Stimulated activated CD8-positive, alpha-beta memory T cell treated with anti-CD3 and anti-CD28 coated beads, Interleukin-12 subunit alpha, Interleukin-12 subunit beta, amount 100 ng/mL, for 1 hour (primary cell): ENCODE results near the gene DMKN.
"Not testable (repeated sequence)": the region's sequence is repeated elsewhere in the genome, so short reads cannot be mapped to it uniquely, and the experiment has no call there.

Experiments used
- DNase-seq: peaks from one replicate; pipeline ENCODE4 v3.0.0-alpha.2; 2020; ENCODE audit warnings: low read depth

The DMKN gene

GRCh38 chr19:35497406-35497805, 16.0 kb downstream of the DMKN start:
- DNase-seq = no peak

- peak; percentile 49 for DNase-seq
Measured at GRCh38 chr19:35495107-35496064, 18.1 kb downstream of the DMKN start.

- DNase-seq = no peak
Measured at GRCh38 chr19:35493971-35494370, 19.5 kb downstream of the DMKN start.

GRCh38 chr19:35491836-35492360, 21.6 kb downstream of the DMKN start:
- DNase-seq = no peak

DNA sequence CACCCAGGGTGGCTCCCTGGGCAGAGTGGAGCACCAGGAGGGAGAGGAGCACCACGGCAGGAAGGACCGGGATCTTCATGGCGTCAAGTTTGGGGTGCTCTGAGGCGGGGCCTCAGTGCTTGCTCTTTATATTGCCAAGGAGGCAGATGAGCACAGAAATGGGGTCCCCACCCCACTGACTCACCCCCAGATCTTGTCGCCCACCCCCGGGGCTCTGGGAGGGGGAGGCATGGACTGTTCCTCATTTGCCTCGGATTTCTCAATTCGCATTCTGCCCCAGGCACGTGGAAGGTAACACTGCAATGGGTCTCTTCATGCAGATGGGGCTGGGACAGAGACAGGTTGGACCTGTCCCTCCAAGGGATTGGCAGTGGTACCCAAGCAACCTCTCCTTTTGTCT, 23.1 kb downstream of the DMKN start, which contains the start of gene KRTDAP:
Gene KRTDAP, minus strand, starts transcription at position 101 of the 400 bp plus-strand sequence. Its CDS starts 22 bp downstream, at position 79.
- DNase-seq = no peak

- no peak for DNase-seq
Measured at GRCh38 chr19:35488677-35489076, 24.8 kb downstream of the DMKN start.

DNA sequence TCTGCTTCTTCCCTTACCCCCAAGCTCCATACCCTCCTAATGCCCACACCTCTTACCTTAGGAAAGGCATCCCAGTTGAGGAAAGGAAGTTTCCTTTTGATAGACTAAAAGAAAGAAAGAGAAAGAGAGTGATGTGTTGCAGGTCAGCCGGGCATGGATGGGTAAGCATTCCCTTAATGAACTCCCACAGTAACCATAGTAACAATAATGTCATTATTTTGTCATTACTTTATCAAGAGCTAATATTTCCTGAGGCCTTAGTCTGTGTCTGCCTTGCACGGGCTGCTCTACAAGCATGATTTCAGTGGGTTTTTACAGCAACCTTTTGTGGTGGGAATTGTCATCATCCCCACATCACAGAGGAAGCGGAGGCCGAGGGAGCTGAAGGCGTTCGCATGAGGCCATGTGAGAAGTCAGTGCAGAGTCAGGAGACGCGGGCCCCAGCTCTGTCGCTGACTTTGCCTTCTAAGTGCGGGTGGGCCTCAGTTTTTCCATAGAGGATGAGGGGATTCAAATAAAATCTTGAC, 25.7 kb downstream of the DMKN start:
- DNase-seq = no peak

DNA sequence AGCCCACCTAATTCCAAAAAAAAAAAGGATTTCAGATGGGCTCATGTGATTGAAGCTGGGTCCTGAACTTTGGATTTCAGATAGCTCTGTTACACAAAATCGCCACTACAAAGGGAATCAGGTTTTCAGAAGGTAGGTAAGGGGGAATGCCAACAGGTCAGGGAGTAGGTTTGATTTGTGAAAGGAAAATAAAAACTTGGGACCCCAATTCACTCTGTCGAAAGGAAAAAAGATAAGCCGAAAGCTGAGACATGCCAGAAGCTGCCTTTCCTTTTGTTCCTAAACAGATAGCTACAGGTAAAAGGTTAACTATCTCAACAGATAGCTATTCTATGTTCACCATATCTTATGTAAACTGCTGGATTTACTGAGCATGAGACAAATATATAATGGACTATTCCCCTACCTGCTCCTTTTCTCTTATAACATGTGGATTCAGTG, 27.2 kb downstream of the DMKN start:
- DNase-seq = no peak

DNA sequence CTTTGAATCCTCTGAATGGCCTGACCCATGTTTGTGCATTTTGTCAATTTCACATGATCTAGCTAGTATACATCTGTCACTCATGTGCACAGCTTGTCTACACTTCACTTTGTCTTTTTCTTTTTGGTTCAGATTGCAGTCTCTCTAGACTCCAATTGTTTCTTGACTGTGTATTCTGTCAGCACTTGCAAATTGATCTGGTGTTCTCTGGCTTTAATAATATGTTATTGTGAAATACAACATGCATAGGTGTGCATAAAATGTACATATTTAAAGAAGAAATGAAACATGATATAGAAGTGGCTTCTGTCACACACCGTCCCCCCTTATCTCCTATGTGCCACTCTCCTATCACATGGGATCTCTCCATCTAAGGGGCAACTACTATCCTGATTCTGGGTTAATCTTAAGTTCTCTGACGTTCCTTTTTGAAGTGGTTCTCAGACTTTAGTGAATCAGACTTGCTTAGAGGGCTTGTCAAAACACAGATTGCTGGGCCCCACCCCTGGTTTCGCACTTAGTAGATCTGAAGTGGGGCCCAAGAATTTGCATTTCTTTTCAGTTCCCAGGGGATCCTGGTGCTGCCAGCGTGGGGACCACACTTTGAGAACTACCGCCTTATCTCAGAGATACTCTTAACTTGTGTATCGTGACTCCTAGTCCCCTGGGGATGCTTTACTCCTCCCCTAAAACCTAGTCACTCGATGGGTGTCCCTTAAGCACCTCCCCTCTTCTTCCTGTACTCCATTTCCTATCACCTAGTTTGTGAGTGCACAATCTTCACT, 29.0 kb downstream of the DMKN start:
- DNase-seq = no peak

- no peak for DNase-seq
Measured at GRCh38 chr19:35483089-35483488, 30.4 kb downstream of the DMKN start.

GRCh38 chr19:35478794-35479677, 34.4 kb downstream of the DMKN start:
- DNase-seq = no peak

- DNase-seq = no peak
Measured at GRCh38 chr19:35476149-35476548, 37.3 kb downstream of the DMKN start.

DNA sequence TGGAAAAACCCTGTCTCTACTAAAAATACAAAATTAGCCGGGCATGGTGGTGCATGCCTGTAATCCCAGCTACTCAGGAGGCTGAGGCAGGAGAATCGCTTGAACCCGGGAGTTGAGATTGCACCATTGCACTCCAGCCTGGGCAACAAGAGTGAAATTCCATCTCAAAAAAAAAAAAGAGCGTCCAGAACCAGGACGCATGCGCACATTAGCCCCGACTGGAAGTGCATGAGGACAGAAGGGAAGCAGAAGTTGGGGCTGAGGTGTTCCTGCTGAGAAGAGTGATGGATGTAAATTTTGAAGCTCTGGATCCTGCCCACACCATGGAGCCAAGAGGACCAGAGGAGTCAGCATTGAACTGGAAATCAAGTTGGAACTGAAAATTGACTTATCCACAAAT, 38.9 kb downstream of the DMKN start:
- not testable (repeated sequence) for DNase-seq

DNA sequence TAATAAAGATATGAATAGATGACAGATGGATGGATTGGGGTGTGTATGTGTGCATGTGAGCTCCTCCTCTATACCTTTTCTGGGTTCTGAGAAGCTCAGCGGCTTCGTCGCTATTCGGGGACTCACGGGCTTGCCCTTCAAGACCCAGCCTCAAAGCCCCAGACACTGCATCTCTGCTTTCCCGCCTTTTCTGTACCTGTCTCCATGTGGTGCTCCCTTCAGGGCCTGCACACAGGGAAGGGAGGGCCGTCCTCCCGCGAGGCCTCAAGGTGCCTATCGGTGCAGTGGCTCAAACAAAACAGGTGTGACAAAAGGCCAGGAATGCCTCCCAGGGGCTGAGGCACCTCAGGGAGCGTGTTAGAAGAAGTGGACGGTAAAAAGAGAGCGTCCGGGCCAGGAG, 39.3 kb downstream of the DMKN start:
- DNase-seq = no peak

GRCh38 chr19:35471946-35472345, 41.5 kb downstream of the DMKN start:
- DNase-seq = no peak

DNA sequence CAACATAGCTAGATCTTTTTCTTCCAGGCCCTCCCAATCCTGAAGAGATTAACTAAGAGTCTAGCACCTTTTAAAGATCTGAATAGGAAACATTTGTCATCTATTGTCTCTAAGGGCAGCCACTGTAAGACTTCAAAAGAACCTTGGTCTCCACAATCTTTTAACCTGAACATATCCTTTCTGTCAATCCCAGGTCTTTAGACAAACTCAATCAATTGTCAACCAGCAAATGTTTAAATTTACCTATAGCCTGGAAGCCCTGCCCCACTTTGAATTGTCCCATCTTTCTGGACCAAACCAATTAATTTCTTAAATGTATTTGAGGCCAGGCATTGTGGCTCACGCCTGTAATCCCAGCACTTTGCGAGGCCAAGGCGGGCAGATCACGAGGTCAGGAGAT, 42.4 kb downstream of the DMKN start:
- not testable (repeated sequence) for DNase-seq

DNA sequence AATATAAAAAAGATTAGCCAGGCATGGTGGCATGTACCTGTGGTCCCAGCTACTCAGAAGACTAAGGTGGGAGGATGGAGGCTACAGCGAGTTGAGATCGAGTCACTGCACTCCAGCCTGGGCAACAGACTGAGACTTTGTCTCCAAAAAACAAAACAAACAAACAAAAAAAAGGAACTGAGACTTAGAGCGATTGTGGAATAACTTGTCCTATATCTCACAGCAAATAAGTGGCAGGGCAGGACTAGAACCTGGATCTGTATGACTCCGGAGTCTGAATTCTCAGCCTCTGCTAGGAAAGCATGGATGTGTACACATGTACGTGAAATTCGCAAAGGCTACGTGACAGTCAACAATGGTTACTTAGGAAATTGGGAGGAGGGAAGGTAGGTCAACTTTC, 43.3 kb downstream of the DMKN start:
- no peak for DNase-seq

- DNase-seq = peak; percentile 43
Measured at GRCh38 chr19:35468637-35469036, 44.8 kb downstream of the DMKN start.

- DNase-seq = no peak
Measured at GRCh38 chr19:35466259-35466658, 47.2 kb downstream of the DMKN start.

- DNase-seq = not testable (repeated sequence)
Measured at GRCh38 chr19:35462956-35463355, 50.5 kb downstream of the DMKN start.

- peak; percentile 31 for DNase-seq
Measured at GRCh38 chr19:35462476-35462953, 50.9 kb downstream of the DMKN start.
